Keratinocyte (primary cell): ENCODE results near the gene MFN1. TPM values are rescaled to one million over a fixed set of nuclear protein-coding genes. Genes with fewer than 3 reads are reported as not detected.

Experiments
- DNase-seq: peaks from one replicate; pipeline ENCODE4 v3.0.0-alpha.2; 2011; ENCODE audit warnings: low read depth, missing footprints, low spot score
- FAIRE-seq: peaks from 2 replicates; lab custom pipeline; 2011; peaks lifted over from hg19 to GRCh38; lab: Jason Lieb, UNC
- H2AFZ ChIP-seq: 2 replicates; pipeline ENCODE4 v1.6.0; 2012; ENCODE audit warnings: low read length, control low read depth, inconsistent platforms; ENCODE audit not compliant: control insufficient read depth
- H3K27ac ChIP-seq: 2 replicates; pipeline ENCODE4 v1.5.1; 2011; ENCODE audit warnings: low read length; ENCODE audit not compliant: control insufficient read depth, insufficient read depth
- H3K27me3 ChIP-seq: 3 replicates; pipeline ENCODE4 v1.6.0; 2011; ENCODE audit warnings: low read length; ENCODE audit not compliant: control insufficient read depth, insufficient read depth; ENCODE audit errors: extremely low read depth
- H3K36me3 ChIP-seq, 2 experiments: 2 replicates in 1 of 2; 3 replicates in 1 of 2; pipeline ENCODE4 v1.5.1; 2011; ENCODE audit warnings: low read length in 2 of 2, mild to moderate bottlenecking in 1 of 2; ENCODE audit not compliant: control insufficient read depth in 2 of 2, insufficient read depth in 2 of 2; ENCODE audit errors: extremely low read depth in 1 of 2
- H3K4me1 ChIP-seq: 3 replicates; pipeline ENCODE4 v1.5.1; 2011; ENCODE audit warnings: low read length; ENCODE audit not compliant: control insufficient read depth, insufficient read depth; ENCODE audit errors: extremely low read depth
- H3K4me2 ChIP-seq: 3 replicates; pipeline ENCODE4 v1.6.0; 2011; ENCODE audit warnings: low read depth, low read length; ENCODE audit not compliant: control insufficient read depth, insufficient read depth; ENCODE audit errors: extremely low read depth
- H3K4me3 ChIP-seq, 3 experiments: fragments of 200-600 bp in 1 of 3; sonication (generic) in 1 of 3; 2 replicates in 2 of 3; 3 replicates in 1 of 3; pipeline ENCODE4 v1.5.1; 2011 to 2016; ENCODE audit warnings: low read length in 3 of 3, mild to moderate bottlenecking in 3 of 3, control low read depth in 2 of 3, inconsistent platforms in 1 of 3, low read depth in 1 of 3, mixed read lengths in 1 of 3, mixed run types in 1 of 3, moderate library complexity in 1 of 3; ENCODE audit not compliant: control insufficient read depth in 2 of 3, insufficient read depth in 2 of 3; ENCODE audit errors: extremely low read depth in 1 of 3
- H3K79me2 ChIP-seq: 2 replicates; pipeline ENCODE4 v1.6.0; 2012; ENCODE audit warnings: low read length; ENCODE audit not compliant: control insufficient read depth, insufficient read depth
- H3K9ac ChIP-seq: 3 replicates; pipeline ENCODE4 v1.6.0; 2011; ENCODE audit warnings: low read length; ENCODE audit not compliant: control insufficient read depth, insufficient read depth; ENCODE audit errors: extremely low read depth
- H3K9me1 ChIP-seq: 3 replicates; pipeline ENCODE4 v1.6.0; 2011; ENCODE audit warnings: low read length; ENCODE audit not compliant: control insufficient read depth, insufficient read depth; ENCODE audit errors: extremely low read depth
- H3K9me3 ChIP-seq: 2 replicates; pipeline ENCODE4 v1.5.1; 2012; ENCODE audit warnings: low read depth, low read length; ENCODE audit not compliant: control insufficient read depth
- H4K20me1 ChIP-seq: 3 replicates; pipeline ENCODE4 v1.6.0; 2011; ENCODE audit warnings: low read length; ENCODE audit not compliant: control insufficient read depth, insufficient read depth; ENCODE audit errors: extremely low read depth
- EZH2 ChIP-seq: IDR thresholded peaks from one replicate; pipeline ENCODE4 v1.6.1; 2012; ENCODE audit warnings: inconsistent platforms, mild to moderate bottlenecking, low read length, moderate library complexity
- dilution Hi-C: fragments of 300-500 bp; cut with MboI; formaldehyde crosslinking; loops from one replicate; pipeline ENCODE4 v1.7.0; 2020; ENCODE audit warnings: low sequenced_read_pairs; ENCODE audit not compliant: extremely low pct_ligation_motif_present
- polyA plus RNA-seq, 5 experiments: library from polyadenylated mRNA; depleted of rRNA in 3 of 5; stranded (reverse) in 3 of 5; stranded (forward) in 1 of 5; unstranded in 1 of 5; fragments of >200 nt; gene quantifications; 1 replicate in 1 of 5; 2 replicates in 3 of 5; 3 replicates in 1 of 5; pipeline versions ENCODE4 v1.2.1 to v1.2.3, GENCODE V29; 2011 to 2012; ENCODE audit warnings: missing spikeins in 2 of 5, low read depth in 1 of 5, low replicate concordance in 1 of 5
- TF ChIP-seq, protein P1 (sequence below), 3 experiments: IDR thresholded peaks in 1 of 3; conservative IDR thresholded peaks in 1 of 3; optimal IDR thresholded peaks in 1 of 3; 2 replicates in 2 of 3; 3 replicates in 1 of 3; pipeline versions ENCODE3 to v1.5.1; 2011; ENCODE audit warnings: low read length in 3 of 3, mild to moderate bottlenecking in 3 of 3, moderate library complexity in 2 of 3, control low read depth in 1 of 3, inconsistent platforms in 1 of 3; ENCODE audit not compliant: insufficient read depth in 2 of 3; ENCODE audit errors: extremely low read depth in 1 of 3

MFN1 gene
- polyA plus RNA-seq, 1 donor (not counting 4 experiments of a cell fraction or from before 2014, with no cell fraction given) = 50.2 TPM

GRCh38 chr3:179330438-179330837, 17.1 kb upstream of the MFN1 start:
- no peak overlapping the region for H3K4me3 ChIP-seq
- DNase-seq (no peak), FAIRE-seq (no peak)
- no peaks in the 10 kb centered on the region for H3K4me1 ChIP-seq
- H3K9ac ChIP-seq = no peak overlapping the region
- H3K79me2 ChIP-seq = peaks cover 34% of the 10 kb centered on the region
- H4K20me1 ChIP-seq = no peaks in the 10 kb centered on the region
- H3K9me3 ChIP-seq = no peaks in the 10 kb centered on the region
- H2AFZ ChIP-seq = no peak overlapping the region
- dilution Hi-C loops = no loop called here
- no peaks in the 10 kb centered on the region for H3K9me1 ChIP-seq
- no peak overlapping the region for H3K4me2 ChIP-seq
- H3K27me3 ChIP-seq = no peaks in the 10 kb centered on the region
- TF ChIP-seq, protein P1, sequence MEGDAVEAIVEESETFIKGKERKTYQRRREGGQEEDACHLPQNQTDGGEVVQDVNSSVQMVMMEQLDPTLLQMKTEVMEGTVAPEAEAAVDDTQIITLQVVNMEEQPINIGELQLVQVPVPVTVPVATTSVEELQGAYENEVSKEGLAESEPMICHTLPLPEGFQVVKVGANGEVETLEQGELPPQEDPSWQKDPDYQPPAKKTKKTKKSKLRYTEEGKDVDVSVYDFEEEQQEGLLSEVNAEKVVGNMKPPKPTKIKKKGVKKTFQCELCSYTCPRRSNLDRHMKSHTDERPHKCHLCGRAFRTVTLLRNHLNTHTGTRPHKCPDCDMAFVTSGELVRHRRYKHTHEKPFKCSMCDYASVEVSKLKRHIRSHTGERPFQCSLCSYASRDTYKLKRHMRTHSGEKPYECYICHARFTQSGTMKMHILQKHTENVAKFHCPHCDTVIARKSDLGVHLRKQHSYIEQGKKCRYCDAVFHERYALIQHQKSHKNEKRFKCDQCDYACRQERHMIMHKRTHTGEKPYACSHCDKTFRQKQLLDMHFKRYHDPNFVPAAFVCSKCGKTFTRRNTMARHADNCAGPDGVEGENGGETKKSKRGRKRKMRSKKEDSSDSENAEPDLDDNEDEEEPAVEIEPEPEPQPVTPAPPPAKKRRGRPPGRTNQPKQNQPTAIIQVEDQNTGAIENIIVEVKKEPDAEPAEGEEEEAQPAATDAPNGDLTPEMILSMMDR (optimal IDR thresholded peaks at IDR 0.05 in 1 of 3, IDR thresholded peaks at IDR 0.05 in 1 of 3, conservative IDR thresholded peaks at IDR 0.05 in 1 of 3; ENCODE audit: extremely low read depth in 1 of 3, insufficient read depth in 2 of 3, low read length in 3 of 3) = no peak
- TF ChIP-seq EZH2 = no peak
- H3K27ac ChIP-seq = no peak overlapping the region
- peaks cover 14 to 38% of the 10 kb centered on the region in 2 experiments for H3K36me3 ChIP-seq

GRCh38 chr3:179332240-179332639, 15.3 kb upstream of the MFN1 start:
- peaks cover 14 to 38% of the 10 kb centered on the region in 2 experiments for H3K36me3 ChIP-seq

GRCh38 chr3:179333084-179333483, 14.4 kb upstream of the MFN1 start:
- Histone ChIP-seq H3K79me2 (peaks cover 9% of the 10 kb centered on the region), H3K4me2 (no peak overlapping the region), H3K4me1 (no peaks in the 10 kb centered on the region), H3K9me3 (no peaks in the 10 kb centered on the region), H3K9ac (no peak overlapping the region), H3K36me3 (peaks cover 14 to 34% of the 10 kb centered on the region in 2 experiments), H3K9me1 (no peaks in the 10 kb centered on the region), H3K27ac (no peak overlapping the region), H2AFZ (no peak overlapping the region), H3K27me3 (no peaks in the 10 kb centered on the region), H4K20me1 (no peaks in the 10 kb centered on the region), H3K4me3 (no peak overlapping the region)
- no peak for TF ChIP-seq EZH2
- TF ChIP-seq, protein P1 (optimal IDR thresholded peaks at IDR 0.05 in 1 of 3, IDR thresholded peaks at IDR 0.05 in 1 of 3, conservative IDR thresholded peaks at IDR 0.05 in 1 of 3; ENCODE audit: extremely low read depth in 1 of 3, insufficient read depth in 2 of 3, low read length in 3 of 3) = no peak
- no peak for FAIRE-seq
- DNase-seq = no peak
- dilution Hi-C loops = no loop called here

More at GRCh38 chr3:179332240-179332639, 15.3 kb upstream of the MFN1 start:
- H2AFZ ChIP-seq = no peak overlapping the region
- H3K9ac ChIP-seq = no peak overlapping the region
- H3K79me2 ChIP-seq = peaks cover 18% of the 10 kb centered on the region
- no peak overlapping the region for H3K4me3 ChIP-seq
- no peaks in the 10 kb centered on the region for H3K4me1 ChIP-seq
- no peaks in the 10 kb centered on the region for H3K27me3 ChIP-seq
- FAIRE-seq (no peak), DNase-seq (no peak)
- H4K20me1 ChIP-seq = no peaks in the 10 kb centered on the region
- no peaks in the 10 kb centered on the region for H3K9me3 ChIP-seq
- dilution Hi-C loops = no loop called here
- no peak overlapping the region for H3K27ac ChIP-seq
- TF ChIP-seq EZH2 = no peak
- H3K4me2 ChIP-seq = no peak overlapping the region
- H3K9me1 ChIP-seq = no peaks in the 10 kb centered on the region
